Measurements from ENCODE around the gene OAF.
"Not testable (repeated sequence)": the region's sequence is repeated elsewhere in the genome, so short reads cannot be mapped to it uniquely, and the experiment has no call there.

OAF gene

GRCh38 chr11:120210626-120211521 lies at the start of gene OAF:
Gene OAF (plus strand): TSS chr11:120211032. CDS start chr11:120211280, 248 bp downstream.
- peak; percentile 59 for DNase-seq

- DNase-seq, result no peak
These were observed 43.2 kb upstream of the OAF start for GRCh38 chr11:120167659-120168058.

- DNase-seq, result no peak
These were observed 42.5 kb upstream of the OAF start for GRCh38 chr11:120168108-120168959.

- peak; percentile 79 for DNase-seq
These were observed 41.7 kb upstream of the OAF start for GRCh38 chr11:120168960-120169681.

- DNase-seq, result no peak
These were observed 40.7 kb upstream of the OAF start for GRCh38 chr11:120169981-120170698.

GRCh38 chr11:120170741-120171261 lies 40.0 kb upstream of the OAF start:
- DNase-seq, result no peak

GRCh38 chr11:120172054-120172911 lies 38.5 kb upstream of the OAF start:
- peak; percentile 63 for DNase-seq

- DNase-seq, result no peak
These were observed 37.7 kb upstream of the OAF start for GRCh38 chr11:120173019-120173705.

- DNase-seq, result no peak
These were observed 37.0 kb upstream of the OAF start for GRCh38 chr11:120173807-120174206.

GRCh38 chr11:120174866-120175265 lies 36.0 kb upstream of the OAF start:
- no peak for DNase-seq

- no peak for DNase-seq
These were observed 32.2 kb upstream of the OAF start for GRCh38 chr11:120178561-120179056.

- DNase-seq, result no peak
These were observed 31.7 kb upstream of the OAF start for GRCh38 chr11:120179057-120179672.

GRCh38 chr11:120180063-120180462 lies 30.8 kb upstream of the OAF start:
- not testable (repeated sequence) for DNase-seq

- peak; percentile 11 for DNase-seq
These were observed 30.1 kb upstream of the OAF start for GRCh38 chr11:120180551-120181232.

- DNase-seq, result peak; percentile 6
These were observed 29.4 kb upstream of the OAF start for GRCh38 chr11:120181376-120181975.

GRCh38 chr11:120182372-120182771 lies 28.5 kb upstream of the OAF start:
- no peak for DNase-seq

- DNase-seq, result peak; percentile 24
These were observed 27.9 kb upstream of the OAF start for GRCh38 chr11:120182790-120183491.

- DNase-seq, result peak; percentile 15
These were observed 27.1 kb upstream of the OAF start for GRCh38 chr11:120183701-120184141.
